GM12892 (cell line): ENCODE results near the gene FSTL4.

ENCODE experiments used
- DNase-seq: peaks from one replicate; pipeline ENCODE4 v3.0.0; 2011; ENCODE audit not compliant: insufficient read length
- FAIRE-seq: peaks from 2 replicates; lab custom pipeline; 2011; peaks lifted over from hg19 to GRCh38; lab: Jason Lieb, UNC
- POLR2A ChIP-seq: IDR thresholded peaks from 2 replicates; pipeline ENCODE4 v1.6.1; 2011; ENCODE audit warnings: low read depth, low read length, control low read depth
- POLR2AphosphoS5 ChIP-seq: IDR thresholded peaks from 2 replicates; pipeline ENCODE4 v1.6.1; 2011; ENCODE audit warnings: low read depth, low read length, control low read depth
- TAF1 ChIP-seq: IDR thresholded peaks from 2 replicates; pipeline ENCODE4 v1.6.1; 2011; ENCODE audit warnings: low read depth, mild to moderate bottlenecking, control low read depth, low read length, borderline replicate concordance

Gene FSTL4

GRCh38 chr5:133381571-133382365, 230.6 kb downstream of the FSTL4 start:
- FAIRE-seq, result no peak
- no peak for TF ChIP-seq POLR2A
- TF ChIP-seq POLR2AphosphoS5, result no peak

GRCh38 chr5:133381041-133381440, 231.3 kb downstream of the FSTL4 start:
- TF ChIP-seq TAF1 (no peak), POLR2AphosphoS5 (no peak), POLR2A (no peak)
- FAIRE-seq, result no peak
- DNase-seq, result no peak

More at GRCh38 chr5:133381571-133382365, 230.6 kb downstream of the FSTL4 start:
- no peak for DNase-seq

- FAIRE-seq (no peak), DNase-seq (no peak)
- TF ChIP-seq TAF1 (no peak), POLR2AphosphoS5 (no peak), POLR2A (no peak)
These were observed 234.6 kb downstream of the FSTL4 start for GRCh38 chr5:133377736-133378135.

- DNase-seq, result no peak
- no peak for TF ChIP-seq TAF1
- TF ChIP-seq POLR2A, result no peak
- TF ChIP-seq POLR2AphosphoS5, result no peak
- no peak for FAIRE-seq
These were observed 235.4 kb downstream of the FSTL4 start for GRCh38 chr5:133376986-133377385.

- FAIRE-seq, result no peak
- no peak for DNase-seq
These were observed 239.0 kb downstream of the FSTL4 start for GRCh38 chr5:133373121-133373870.

GRCh38 chr5:133372293-133372937, 239.9 kb downstream of the FSTL4 start:
- FAIRE-seq (no peak), DNase-seq (no peak)
- TF ChIP-seq TAF1, result no peak
- TF ChIP-seq POLR2A, result no peak
- no peak for TF ChIP-seq POLR2AphosphoS5

More at GRCh38 chr5:133373121-133373870, 239.0 kb downstream of the FSTL4 start:
- TF ChIP-seq TAF1, result no peak
- no peak for TF ChIP-seq POLR2A
- TF ChIP-seq POLR2AphosphoS5, result no peak

GRCh38 chr5:133371371-133372155, 240.8 kb downstream of the FSTL4 start:
- no peak for FAIRE-seq
- TF ChIP-seq POLR2AphosphoS5 (no peak), POLR2A (no peak), TAF1 (no peak)
- DNase-seq, result no peak

GRCh38 chr5:133370904-133371303, 241.4 kb downstream of the FSTL4 start:
- no peak for FAIRE-seq
- TF ChIP-seq POLR2AphosphoS5 (no peak), POLR2A (no peak), TAF1 (no peak)

GRCh38 chr5:133370036-133370831, 242.1 kb downstream of the FSTL4 start:
- no peak for FAIRE-seq

More at GRCh38 chr5:133370904-133371303, 241.4 kb downstream of the FSTL4 start:
- DNase-seq, result no peak

GRCh38 chr5:133368916-133369783, 243.2 kb downstream of the FSTL4 start:
- FAIRE-seq (no peak), DNase-seq (no peak)
- TF ChIP-seq POLR2A (no peak), TAF1 (no peak), POLR2AphosphoS5 (no peak)

More at GRCh38 chr5:133370036-133370831, 242.1 kb downstream of the FSTL4 start:
- DNase-seq, result no peak
- TF ChIP-seq POLR2A (no peak), POLR2AphosphoS5 (no peak), TAF1 (no peak)
